Prostate gland (tissue), 2 donors: ENCODE results near the gene MYOZ2. TPM values are rescaled to one million over a fixed set of nuclear protein-coding genes. Genes with fewer than 3 reads are reported as not detected.

Source experiments
- DNase-seq: peaks from one replicate; pipeline ENCODE4 v3.0.0-alpha.2; 2019; ENCODE audit warnings: low spot score
- H3K27ac ChIP-seq, 2 donors: fragments of 200-600 bp; sonication (generic); 2 replicates each; pipeline ENCODE4 v1.5.1; 2017 to 2019
- H3K27me3 ChIP-seq: fragments of 200-600 bp; sonication (generic); replicated peaks from 2 replicates; pipeline ENCODE4 v1.5.1; 2019; ENCODE audit not compliant: insufficient read depth
- H3K36me3 ChIP-seq, 2 donors: fragments of 200-600 bp; sonication (generic); 1 replicate in 1 of 2; 2 replicates in 1 of 2; pipeline versions ENCODE4 v1.5.1 to v1.8.1; 2017 to 2019
- H3K4me1 ChIP-seq: fragments of 200-600 bp; sonication (generic); replicated peaks from 2 replicates; pipeline ENCODE4 v1.5.1; 2019
- H3K4me3 ChIP-seq, 2 donors: fragments of 200-600 bp; sonication (generic); 2 replicates each; pipeline ENCODE4 v1.5.1; 2017 to 2019
- H3K9me3 ChIP-seq: fragments of 200-600 bp; sonication (generic); 2 replicates; pipeline ENCODE4 v1.5.1; 2017
- CTCF ChIP-seq, 4 experiments: fragments of 200-600 bp in 2 of 4; fragments of 450-650 bp in 2 of 4; sonication (generic) in 2 of 4; IDR thresholded peaks; 1 replicate in 3 of 4; 2 replicates in 1 of 4; pipeline ENCODE4 v1.5.1; 2016 to 2019; ENCODE audit warnings: antibody characterized with exemption in 4 of 4, mild to moderate bottlenecking in 2 of 4, moderate library complexity in 2 of 4
- POLR2A ChIP-seq: fragments of 450-650 bp; IDR thresholded peaks from one replicate; pipeline ENCODE4 v1.6.1; 2016; ENCODE audit warnings: antibody characterized with exemption, mild to moderate bottlenecking
- POLR2AphosphoS5 ChIP-seq: sonication (generic); formaldehyde crosslinking; IDR thresholded peaks from one replicate; pipeline ENCODE4 v1.6.1; 2017; ENCODE audit warnings: antibody characterized with exemption
- WGBS: methylation state at CpG from one replicate; pipeline ENCODE4 v1.1.5; 2018; 5-methylcytosine and 5-hydroxymethylcytosine counted together
- intact Hi-C: fragments of 100-400 bp; cut with DNase I; formaldehyde crosslinking; loops from one replicate; pipeline ENCODE4 v1.14.2; 2022
- total RNA-seq, 2 donors: library from RNA; depleted of rRNA; stranded (reverse); fragments of >200 nt; gene quantifications; one replicate each; pipeline ENCODE4 v1.1.0, GENCODE V29; 2016

MYOZ2 gene
- total RNA-seq, 2 donors from 2014 or later: 2.1 to 5.5 TPM

GRCh38 chr4:119130365-119131065, 5.1 kb upstream of the MYOZ2 start:
- Histone ChIP-seq H3K4me1 (no peaks in the 10 kb centered on the region), H3K9me3 (no peaks in the 10 kb centered on the region), H3K36me3 (no peaks in the 10 kb centered on the region), H3K27ac (no peak overlapping the region), H3K27me3 (no peaks in the 10 kb centered on the region), H3K4me3 (no peak overlapping the region)
- intact Hi-C loops: no loop called here
- WGBS: 82% methylated on average over 4 of the region's 4 CpGs
- no peak for DNase-seq
- no peak for TF ChIP-seq POLR2AphosphoS5
- no peak for TF ChIP-seq CTCF (IDR thresholded peaks at IDR 0.05)
- no peak for TF ChIP-seq POLR2A

GRCh38 chr4:119131164-119131563, 4.5 kb upstream of the MYOZ2 start:
- intact Hi-C loops: no loop called here
- no peak for TF ChIP-seq CTCF (IDR thresholded peaks at IDR 0.05)
- DNase-seq: no peak
- Histone ChIP-seq H3K27me3 (no peaks in the 10 kb centered on the region), H3K4me3 (no peak overlapping the region), H3K27ac (no peak overlapping the region), H3K36me3 (no peaks in the 10 kb centered on the region), H3K9me3 (no peaks in the 10 kb centered on the region), H3K4me1 (no peaks in the 10 kb centered on the region)
- 89% methylated on average over 4 of the region's 4 CpGs for WGBS

- TF ChIP-seq CTCF (IDR thresholded peaks at IDR 0.05) (no peak), POLR2A (no peak), POLR2AphosphoS5 (no peak)
- Histone ChIP-seq H3K9me3 (no peaks in the 10 kb centered on the region), H3K4me1 (no peaks in the 10 kb centered on the region), H3K27me3 (no peaks in the 10 kb centered on the region), H3K4me3 (no peak overlapping the region), H3K36me3 (no peaks in the 10 kb centered on the region), H3K27ac (no peak overlapping the region)
- intact Hi-C loops: no loop called here
- no peak for DNase-seq
- WGBS: 71% methylated on average over 5 of the region's 5 CpGs
These were observed 3.3 kb upstream of the MYOZ2 start for GRCh38 chr4:119132306-119132705.

GRCh38 chr4:119136546-119136945, 914 bp downstream of the MYOZ2 start:
- no peak overlapping the region for H3K4me3 ChIP-seq
- WGBS: 78% methylated on average over 3 of the region's 3 CpGs

More at GRCh38 chr4:119136546-119136945, 914 bp downstream of the MYOZ2 start:
- Histone ChIP-seq H3K9me3 (no peaks in the 10 kb centered on the region), H3K27ac (no peak overlapping the region), H3K27me3 (no peaks in the 10 kb centered on the region), H3K4me1 (no peaks in the 10 kb centered on the region), H3K36me3 (no peaks in the 10 kb centered on the region)
- DNase-seq: no peak
- TF ChIP-seq POLR2A (no peak), CTCF (IDR thresholded peaks at IDR 0.05) (no peak), POLR2AphosphoS5 (no peak)
- intact Hi-C loops: no loop called here
